ENCODE results near the gene PRKAG2. TPM values are rescaled to one million over a fixed set of nuclear protein-coding genes. Genes with fewer than 3 reads are reported as not detected.

PRKAG2 gene
- polyA plus RNA-seq, 3 donors, result 29.2 to 59.8 (median 30.9) TPM

DNA sequence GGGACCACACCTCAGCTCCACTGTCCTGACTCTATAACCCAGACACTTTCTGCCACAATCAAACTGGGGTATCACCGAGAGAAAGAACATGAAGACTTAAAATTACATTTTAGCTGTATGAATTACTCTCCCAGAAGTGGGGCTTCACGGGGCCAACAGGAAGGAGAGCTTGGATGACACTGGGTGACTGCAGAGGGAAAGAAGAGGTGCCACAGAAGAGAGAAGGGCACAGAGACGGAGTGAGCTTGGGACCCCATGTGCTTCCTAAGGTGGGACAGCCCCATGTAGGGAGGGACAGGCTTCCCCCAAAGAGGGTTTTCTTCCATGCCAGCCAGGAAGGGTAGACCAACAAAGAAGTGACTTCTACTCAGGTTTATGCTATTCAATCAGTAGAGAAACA, 195.2 kb downstream of the PRKAG2 start:
- H3K27me3 ChIP-seq (ENCODE audit: control insufficient read depth in 2 of 2, insufficient read depth in 2 of 2, low read length in 2 of 2), result no peaks in the 10 kb centered on the region
- peaks cover 0 to 25% of the 10 kb centered on the region in 2 donors for H3K36me3 ChIP-seq (replicated peaks in 1 of 2; ENCODE audit: control insufficient read depth in 1 of 2, insufficient read depth in 2 of 2, low read length in 2 of 2)
- DNase-seq, result no peak
- H3K9me3 Mint-ChIP-seq, result no peaks in the 10 kb centered on the region
- no peak overlapping the region for H3K4me3 Mint-ChIP-seq
- no peaks in the 10 kb centered on the region for H3K9me3 ChIP-seq (replicated peaks in 1 of 2; ENCODE audit: control insufficient read depth in 1 of 2, insufficient read depth in 1 of 2, low read length in 2 of 2)
- WGBS (ENCODE audit: insufficient coverage), result 100% methylated on average over 1 of the region's 3 CpGs
- H3K9ac ChIP-seq (ENCODE audit: insufficient read depth, low read length, poor library complexity, severe bottlenecking), result no peak overlapping the region
- no peak overlapping the region for H2AFZ ChIP-seq (ENCODE audit: insufficient read depth, low read depth, low read length, poor library complexity, severe bottlenecking)
- peaks cover 7% of the 10 kb centered on the region for H3K4me1 Mint-ChIP-seq
- no peaks in the 10 kb centered on the region for H3K79me2 ChIP-seq (ENCODE audit: insufficient read depth, low read length)
- H4K20me1 ChIP-seq (ENCODE audit: insufficient read depth, low read length), result peaks cover 100% of the 10 kb centered on the region
- no peak overlapping the region for H3K27ac Mint-ChIP-seq
- no peak overlapping the region for H3K27ac ChIP-seq (ENCODE audit: low read depth in 1 of 2, low read length in 2 of 2)
- H3K4me2 ChIP-seq (replicated peaks; ENCODE audit: extremely low read depth, low read length, poor library complexity, severe bottlenecking), result no peak overlapping the region
- H3K4me1 ChIP-seq (ENCODE audit: control insufficient read depth in 1 of 2, insufficient read depth in 2 of 2, low read length in 2 of 2), result no peaks in the 10 kb centered on the region
- H3K4me3 ChIP-seq (replicated peaks in 1 of 3; ENCODE audit: low read depth in 2 of 3, low read length in 3 of 3), result no peak overlapping the region
- intact Hi-C loops (cut with micrococcal nuclease), result no loop called here
- peaks cover 24 to 27% of the 10 kb centered on the region in 2 donors for H3K36me3 Mint-ChIP-seq
- H3K27me3 Mint-ChIP-seq (ENCODE audit: low read depth in 3 of 3), result peaks cover 0 to 1% (median 0%) of the 10 kb centered on the region in 3 donors
- TF ChIP-seq, protein P1, sequence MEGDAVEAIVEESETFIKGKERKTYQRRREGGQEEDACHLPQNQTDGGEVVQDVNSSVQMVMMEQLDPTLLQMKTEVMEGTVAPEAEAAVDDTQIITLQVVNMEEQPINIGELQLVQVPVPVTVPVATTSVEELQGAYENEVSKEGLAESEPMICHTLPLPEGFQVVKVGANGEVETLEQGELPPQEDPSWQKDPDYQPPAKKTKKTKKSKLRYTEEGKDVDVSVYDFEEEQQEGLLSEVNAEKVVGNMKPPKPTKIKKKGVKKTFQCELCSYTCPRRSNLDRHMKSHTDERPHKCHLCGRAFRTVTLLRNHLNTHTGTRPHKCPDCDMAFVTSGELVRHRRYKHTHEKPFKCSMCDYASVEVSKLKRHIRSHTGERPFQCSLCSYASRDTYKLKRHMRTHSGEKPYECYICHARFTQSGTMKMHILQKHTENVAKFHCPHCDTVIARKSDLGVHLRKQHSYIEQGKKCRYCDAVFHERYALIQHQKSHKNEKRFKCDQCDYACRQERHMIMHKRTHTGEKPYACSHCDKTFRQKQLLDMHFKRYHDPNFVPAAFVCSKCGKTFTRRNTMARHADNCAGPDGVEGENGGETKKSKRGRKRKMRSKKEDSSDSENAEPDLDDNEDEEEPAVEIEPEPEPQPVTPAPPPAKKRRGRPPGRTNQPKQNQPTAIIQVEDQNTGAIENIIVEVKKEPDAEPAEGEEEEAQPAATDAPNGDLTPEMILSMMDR (IDR thresholded peaks at IDR 0.05), result no peak

DNA sequence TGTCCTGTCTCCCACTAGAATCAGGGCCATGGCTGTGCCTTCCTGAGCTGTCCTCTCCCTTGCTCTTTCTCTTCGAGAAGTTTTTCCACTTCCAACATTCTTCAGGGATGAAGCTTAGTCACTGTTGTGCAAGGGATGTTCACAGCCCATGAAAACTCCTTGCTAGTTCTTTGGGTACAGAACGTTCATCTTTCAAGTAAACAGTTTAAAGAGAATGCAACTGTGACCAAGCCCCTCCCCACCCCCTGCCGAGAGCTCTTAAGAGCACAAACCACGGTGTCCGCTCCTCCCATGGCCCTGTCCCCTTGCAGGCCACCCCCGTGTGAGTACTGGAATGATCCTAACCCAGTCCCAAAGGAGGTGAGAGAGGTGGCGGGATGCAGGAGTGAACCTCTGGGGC, 196.1 kb downstream of the PRKAG2 start:
- H2AFZ ChIP-seq (ENCODE audit: insufficient read depth, low read depth, low read length, poor library complexity, severe bottlenecking), result no peak overlapping the region
- no peak for DNase-seq
- H3K4me3 ChIP-seq (replicated peaks in 1 of 3; ENCODE audit: low read depth in 2 of 3, low read length in 3 of 3), result no peak overlapping the region
- 80% methylated on average over 1 of the region's 7 CpGs for WGBS (ENCODE audit: insufficient coverage)
- Mint-ChIP-seq H3K27me3 (ENCODE audit: low read depth in 3 of 3) (peaks cover 0 to 1% (median 0%) of the 10 kb centered on the region in 3 donors), H3K9me3 (no peaks in the 10 kb centered on the region), H3K36me3 (peaks cover 26 to 33% of the 10 kb centered on the region in 2 donors), H3K4me1 (peaks cover 7% of the 10 kb centered on the region), H3K27ac (no peak overlapping the region), H3K4me3 (no peak overlapping the region)
- H3K4me1 ChIP-seq (ENCODE audit: control insufficient read depth in 1 of 2, insufficient read depth in 2 of 2, low read length in 2 of 2), result no peaks in the 10 kb centered on the region
- no peaks in the 10 kb centered on the region for H3K27me3 ChIP-seq (ENCODE audit: control insufficient read depth in 2 of 2, insufficient read depth in 2 of 2, low read length in 2 of 2)
- no peaks in the 10 kb centered on the region for H3K9me3 ChIP-seq (replicated peaks in 1 of 2; ENCODE audit: control insufficient read depth in 1 of 2, insufficient read depth in 1 of 2, low read length in 2 of 2)
- intact Hi-C loops (cut with micrococcal nuclease), result no loop called here
- no peak overlapping the region for H3K9ac ChIP-seq (ENCODE audit: insufficient read depth, low read length, poor library complexity, severe bottlenecking)
- H3K27ac ChIP-seq (ENCODE audit: low read depth in 1 of 2, low read length in 2 of 2), result no peak overlapping the region
- peaks cover 99% of the 10 kb centered on the region for H4K20me1 ChIP-seq (ENCODE audit: insufficient read depth, low read length)
- H3K36me3 ChIP-seq (replicated peaks in 1 of 2; ENCODE audit: control insufficient read depth in 1 of 2, insufficient read depth in 2 of 2, low read length in 2 of 2), result peaks cover 0 to 25% of the 10 kb centered on the region in 2 donors
- no peak overlapping the region for H3K4me2 ChIP-seq (replicated peaks; ENCODE audit: extremely low read depth, low read length, poor library complexity, severe bottlenecking)
- no peaks in the 10 kb centered on the region for H3K79me2 ChIP-seq (ENCODE audit: insufficient read depth, low read length)
- TF ChIP-seq, protein P1 (IDR thresholded peaks at IDR 0.05), result no peak
